Mesenchymal stem cell (in vitro differentiated cells and primary cell): ENCODE data around the gene TULP3.
A peak's percentile ranks its signal among the peaks of the same experiment; 100 is the strongest.

Experiments
- DNase-seq: peaks from one replicate; pipeline ENCODE4 v3.0.0-alpha.2; 2013
- H2AFZ ChIP-seq: one replicate; pipeline ENCODE4 v1.6.1; 2013; ENCODE audit warnings: low read depth, mild to moderate bottlenecking, control low read depth, inconsistent platforms, low read length, moderate library complexity
- H2AK5ac ChIP-seq: 2 replicates; pipeline ENCODE4 v1.6.1; 2013; ENCODE audit warnings: low read length, moderate library complexity, mild to moderate bottlenecking, inconsistent platforms; ENCODE audit not compliant: severe bottlenecking
- H2BK120ac ChIP-seq: one replicate; pipeline ENCODE4 v1.6.1; 2013; ENCODE audit warnings: low read depth, mild to moderate bottlenecking, inconsistent platforms, low read length, moderate library complexity
- H2BK12ac ChIP-seq, 2 experiments: one replicate each; pipeline ENCODE4 v1.6.1; 2013; ENCODE audit warnings: inconsistent platforms in 2 of 2, low read length in 2 of 2, mild to moderate bottlenecking in 2 of 2, moderate library complexity in 2 of 2, control low read depth in 1 of 2
- H2BK15ac ChIP-seq: one replicate; pipeline ENCODE4 v1.6.1; 2013; ENCODE audit warnings: mild to moderate bottlenecking, low read depth, inconsistent platforms; ENCODE audit not compliant: poor library complexity, severe bottlenecking
- H2BK5ac ChIP-seq: 2 replicates; pipeline ENCODE4 v1.6.1; 2013; ENCODE audit warnings: low read depth, mild to moderate bottlenecking, low read length, control low read depth, inconsistent platforms; ENCODE audit not compliant: poor library complexity, severe bottlenecking
- H3K14ac ChIP-seq, 2 experiments: one replicate each; pipeline ENCODE4 v1.6.1; 2013; ENCODE audit warnings: inconsistent platforms in 2 of 2, low read length in 2 of 2, control low read depth in 1 of 2, mild to moderate bottlenecking in 1 of 2, moderate library complexity in 1 of 2
- H3K18ac ChIP-seq, 2 experiments: one replicate each; pipeline ENCODE4 v1.6.1; 2013; ENCODE audit warnings: inconsistent platforms in 2 of 2, low read length in 2 of 2, control low read depth in 1 of 2, low read depth in 1 of 2, mild to moderate bottlenecking in 1 of 2
- H3K23ac ChIP-seq, 2 experiments: one replicate each; pipeline ENCODE4 v1.6.1; 2013; ENCODE audit warnings: inconsistent platforms in 2 of 2, low read length in 2 of 2, mild to moderate bottlenecking in 2 of 2, moderate library complexity in 2 of 2, control low read depth in 1 of 2
- H3K27ac ChIP-seq: 2 replicates; pipeline ENCODE4 v1.5.1; 2013; ENCODE audit warnings: mild to moderate bottlenecking, moderate library complexity, low read length, control low read depth, inconsistent platforms; ENCODE audit not compliant: poor library complexity, severe bottlenecking
- H3K27me3 ChIP-seq, 2 experiments: 2 replicates each; pipeline versions ENCODE4 v1.6.1 to v1.7.0; 2013; ENCODE audit warnings: low read length in 2 of 2, mild to moderate bottlenecking in 2 of 2, moderate library complexity in 2 of 2, control low read depth in 1 of 2, inconsistent platforms in 1 of 2; ENCODE audit not compliant: control insufficient read depth in 1 of 2, insufficient read depth in 1 of 2
- H3K36me3 ChIP-seq, 2 experiments: 2 replicates each; pipeline versions ENCODE4 v1.6.1 to v1.7.0; 2013; ENCODE audit warnings: low read length in 2 of 2, control low read depth in 1 of 2, inconsistent platforms in 1 of 2, low read depth in 1 of 2, mild to moderate bottlenecking in 1 of 2; ENCODE audit not compliant: insufficient read depth in 2 of 2, control insufficient read depth in 1 of 2
- H3K4ac ChIP-seq, 2 experiments: one replicate each; pipeline ENCODE4 v1.6.1; 2013; ENCODE audit warnings: inconsistent platforms in 2 of 2, low read length in 2 of 2, mild to moderate bottlenecking in 2 of 2, moderate library complexity in 2 of 2, control low read depth in 1 of 2, low read depth in 1 of 2
- H3K4me1 ChIP-seq: 2 replicates; pipeline ENCODE4 v1.6.1; 2013; ENCODE audit warnings: low read depth, low read length, control low read depth; ENCODE audit not compliant: control insufficient read depth, insufficient read depth
- H3K4me2 ChIP-seq: 2 replicates; pipeline ENCODE4 v1.6.1; 2013; ENCODE audit warnings: low read length, mild to moderate bottlenecking, inconsistent platforms; ENCODE audit not compliant: poor library complexity, severe bottlenecking
- H3K4me3 ChIP-seq, 2 experiments: 2 replicates each; pipeline versions ENCODE4 v1.5.1 to v1.7.0; 2013; ENCODE audit warnings: low read length in 2 of 2, mild to moderate bottlenecking in 2 of 2, control low read depth in 1 of 2, low read depth in 1 of 2; ENCODE audit not compliant: insufficient read depth in 1 of 2
- H3K79me1 ChIP-seq: replicated peaks from 2 replicates; pipeline ENCODE4 v1.6.1; 2013; ENCODE audit warnings: mild to moderate bottlenecking, control low read depth, low read length, inconsistent platforms; ENCODE audit not compliant: poor library complexity, severe bottlenecking
- H3K9ac ChIP-seq: 2 replicates; pipeline ENCODE4 v1.7.0; 2013; ENCODE audit warnings: mild to moderate bottlenecking, low read length, moderate library complexity
- H3K9me3 ChIP-seq: 2 replicates; pipeline ENCODE4 v1.7.0; 2013; ENCODE audit warnings: mild to moderate bottlenecking, low read length; ENCODE audit not compliant: control insufficient read depth
- H4K8ac ChIP-seq: one replicate; pipeline ENCODE4 v1.6.1; 2013; ENCODE audit warnings: inconsistent platforms, mild to moderate bottlenecking, low read length, moderate library complexity
- H4K91ac ChIP-seq: one replicate; pipeline ENCODE4 v1.6.1; 2013; ENCODE audit warnings: mild to moderate bottlenecking, low read length, inconsistent platforms
- WGBS: methylation state at CpG from one replicate; pipeline ENCODE4 v1.1.7; 2013; ENCODE audit warnings: mixed read lengths; 5-methylcytosine and 5-hydroxymethylcytosine counted together

TULP3 gene

GRCh38 chr12:2904260-2904659 is 13.6 kb downstream of the TULP3 start:
- Histone ChIP-seq H2BK120ac (no peak overlapping the region), H4K8ac (no peak overlapping the region), H3K4me2 (no peak overlapping the region), H3K4ac (no peak overlapping the region), H2BK15ac (no peak overlapping the region), H3K4me1 (peaks cover 14% of the 10 kb centered on the region), H3K27ac (no peak overlapping the region), H3K18ac (no peak overlapping the region), H3K9ac (no peak overlapping the region), H4K91ac (no peak overlapping the region), H2BK5ac (no peak overlapping the region), H2AFZ (no peak overlapping the region), H3K4me3 (no peak overlapping the region), H3K36me3 (peaks cover 0 to 11% of the 10 kb centered on the region in 2 experiments), H3K9me3 (no peaks in the 10 kb centered on the region), H2BK12ac (no peak overlapping the region), H3K79me1 (peaks cover 12% of the 10 kb centered on the region), H2AK5ac (no peak overlapping the region), H3K27me3 (no peaks in the 10 kb centered on the region), H3K14ac (no peak overlapping the region), H3K23ac (no peak overlapping the region)
- WGBS: 100% methylated on average over 2 of the region's 2 CpGs
- no peak for DNase-seq

- Histone ChIP-seq H3K18ac (no peak overlapping the region), H4K91ac (no peak overlapping the region), H2BK15ac (no peak overlapping the region), H3K27me3 (no peaks in the 10 kb centered on the region), H2BK120ac (no peak overlapping the region), H2BK12ac (no peak overlapping the region), H3K27ac (peak overlapping the region; percentile 60), H2AK5ac (peak overlapping the region; percentile 95), H3K79me1 (peaks cover 16% of the 10 kb centered on the region), H3K14ac (no peak overlapping the region), H3K23ac (no peak overlapping the region), H3K36me3 (peaks cover 17 to 77% of the 10 kb centered on the region in 2 experiments), H3K4ac (no peak overlapping the region), H2BK5ac (no peak overlapping the region), H3K9ac (no peak overlapping the region), H3K9me3 (no peaks in the 10 kb centered on the region), H2AFZ (no peak overlapping the region), H3K4me2 (no peak overlapping the region), H4K8ac (no peak overlapping the region), H3K4me1 (peaks cover 5% of the 10 kb centered on the region), H3K4me3 (no peak overlapping the region)
- DNase-seq: no peak
- 95% methylated on average over 3 of the region's 3 CpGs for WGBS
Observed at GRCh38 chr12:2912216-2912575, 21.5 kb downstream of the TULP3 start.

GRCh38 chr12:2919249-2919648 is 28.6 kb downstream of the TULP3 start:
- H2BK12ac ChIP-seq: no peak overlapping the region

GRCh38 chr12:2922329-2922728 is 31.6 kb downstream of the TULP3 start:
- H3K14ac ChIP-seq: no peak overlapping the region
- no peak overlapping the region for H2BK12ac ChIP-seq
- 75% methylated on average over 2 of the region's 2 CpGs for WGBS
- H3K27ac ChIP-seq: no peak overlapping the region
- no peak overlapping the region for H2AK5ac ChIP-seq
- H2BK5ac ChIP-seq: no peak overlapping the region
- H3K27me3 ChIP-seq: no peaks in the 10 kb centered on the region
- no peak for DNase-seq
- no peak overlapping the region for H3K9ac ChIP-seq
- H2BK120ac ChIP-seq: no peak overlapping the region
- H3K4ac ChIP-seq: no peak overlapping the region
- H3K79me1 ChIP-seq: peaks cover 28% of the 10 kb centered on the region
- no peaks in the 10 kb centered on the region for H3K9me3 ChIP-seq
- H3K4me2 ChIP-seq: no peak overlapping the region
- H3K4me3 ChIP-seq: no peak overlapping the region
- no peak overlapping the region for H4K8ac ChIP-seq
- H4K91ac ChIP-seq: no peak overlapping the region
- H2AFZ ChIP-seq: no peak overlapping the region
- H2BK15ac ChIP-seq: no peak overlapping the region
- H3K4me1 ChIP-seq: peaks cover 1% of the 10 kb centered on the region
- no peak overlapping the region for H3K18ac ChIP-seq
- H3K23ac ChIP-seq: no peak overlapping the region
- peaks cover 47 to 76% of the 10 kb centered on the region in 2 experiments for H3K36me3 ChIP-seq

More at GRCh38 chr12:2919249-2919648, 28.6 kb downstream of the TULP3 start:
- no peak overlapping the region for H4K91ac ChIP-seq
- no peak overlapping the region for H3K23ac ChIP-seq
- no peak overlapping the region for H2BK120ac ChIP-seq
- H3K14ac ChIP-seq: no peak overlapping the region
- DNase-seq: no peak
- 100% methylated on average over 1 of the region's 2 CpGs for WGBS
- peaks cover 44 to 83% of the 10 kb centered on the region in 2 experiments for H3K36me3 ChIP-seq
- no peaks in the 10 kb centered on the region for H3K9me3 ChIP-seq
- H4K8ac ChIP-seq: no peak overlapping the region
- H3K79me1 ChIP-seq: peaks cover 21% of the 10 kb centered on the region
- H3K9ac ChIP-seq: no peak overlapping the region
- no peak overlapping the region for H3K4ac ChIP-seq
- H2BK15ac ChIP-seq: no peak overlapping the region
- H3K4me1 ChIP-seq: peaks cover 1% of the 10 kb centered on the region
- H2BK5ac ChIP-seq: no peak overlapping the region
- no peak overlapping the region for H3K18ac ChIP-seq
- H3K4me3 ChIP-seq: no peak overlapping the region
- H3K4me2 ChIP-seq: no peak overlapping the region
- no peaks in the 10 kb centered on the region for H3K27me3 ChIP-seq
- H2AK5ac ChIP-seq: no peak overlapping the region
- H3K27ac ChIP-seq: no peak overlapping the region
- H2AFZ ChIP-seq: no peak overlapping the region
